Muscle layer of colon (tissue), 2 donors: Measurements from ENCODE around the gene CALCOCO1.
A peak's percentile ranks its signal among the peaks of the same experiment; 100 is the strongest.

Source experiments
- H3K27ac ChIP-seq: one replicate; pipeline ENCODE4 v1.7.0; 2013; ENCODE audit warnings: low read depth, mild to moderate bottlenecking, low read length, moderate library complexity
- H3K27me3 ChIP-seq, 2 donors: one replicate each; pipeline ENCODE4 v1.7.0; 2013; ENCODE audit warnings: low read length in 2 of 2, mild to moderate bottlenecking in 2 of 2; ENCODE audit not compliant: insufficient read depth in 2 of 2, control insufficient read depth in 1 of 2
- H3K36me3 ChIP-seq: one replicate; pipeline ENCODE4 v1.7.0; 2013; ENCODE audit warnings: mild to moderate bottlenecking, low read length; ENCODE audit not compliant: insufficient read depth
- H3K4me1 ChIP-seq: one replicate; pipeline ENCODE4 v1.7.0; 2013; ENCODE audit warnings: mild to moderate bottlenecking, low read length; ENCODE audit not compliant: insufficient read depth
- H3K4me3 ChIP-seq, 2 donors: one replicate each; pipeline ENCODE4 v1.7.0; 2013; ENCODE audit warnings: low read length in 2 of 2, low read depth in 1 of 2, mild to moderate bottlenecking in 1 of 2, moderate library complexity in 1 of 2
- H3K9ac ChIP-seq: one replicate; pipeline ENCODE4 v1.7.0; 2013; ENCODE audit warnings: low read length
- H3K9me3 ChIP-seq: one replicate; pipeline ENCODE4 v1.7.0; 2013; ENCODE audit warnings: mild to moderate bottlenecking, low read length
- donor health status: abdominal sarcoma.
- donor health status: Adenocarcinoma of cecum.

CALCOCO1 gene

DNA sequence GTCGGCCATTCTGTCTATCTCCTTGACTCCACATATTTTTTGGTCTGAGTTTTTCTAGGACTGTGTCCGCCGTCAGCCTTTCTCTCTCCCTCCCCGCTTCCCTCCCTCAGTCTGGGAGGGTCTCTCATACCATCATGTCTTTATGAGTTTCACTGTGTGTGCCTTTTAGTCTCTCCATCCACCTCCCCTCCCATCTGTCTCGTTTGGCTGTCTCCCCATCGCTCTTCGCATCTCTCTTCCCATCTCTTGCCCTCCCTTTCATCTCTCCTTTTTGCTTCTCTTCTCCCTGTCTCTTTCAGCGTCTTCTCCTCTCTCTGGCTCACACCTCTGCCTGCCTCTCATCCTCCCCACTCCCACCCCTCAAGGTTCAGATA, 31.5 kb upstream of the CALCOCO1 start:
- Histone ChIP-seq H3K9me3 (no peaks in the 10 kb centered on the region), H3K4me3 (no peak overlapping the region), H3K9ac (no peak overlapping the region), H3K4me1 (peaks cover 20% of the 10 kb centered on the region), H3K27me3 (peaks cover 0 to 4% of the 10 kb centered on the region in 2 donors), H3K27ac (no peak overlapping the region), H3K36me3 (no peaks in the 10 kb centered on the region)

DNA sequence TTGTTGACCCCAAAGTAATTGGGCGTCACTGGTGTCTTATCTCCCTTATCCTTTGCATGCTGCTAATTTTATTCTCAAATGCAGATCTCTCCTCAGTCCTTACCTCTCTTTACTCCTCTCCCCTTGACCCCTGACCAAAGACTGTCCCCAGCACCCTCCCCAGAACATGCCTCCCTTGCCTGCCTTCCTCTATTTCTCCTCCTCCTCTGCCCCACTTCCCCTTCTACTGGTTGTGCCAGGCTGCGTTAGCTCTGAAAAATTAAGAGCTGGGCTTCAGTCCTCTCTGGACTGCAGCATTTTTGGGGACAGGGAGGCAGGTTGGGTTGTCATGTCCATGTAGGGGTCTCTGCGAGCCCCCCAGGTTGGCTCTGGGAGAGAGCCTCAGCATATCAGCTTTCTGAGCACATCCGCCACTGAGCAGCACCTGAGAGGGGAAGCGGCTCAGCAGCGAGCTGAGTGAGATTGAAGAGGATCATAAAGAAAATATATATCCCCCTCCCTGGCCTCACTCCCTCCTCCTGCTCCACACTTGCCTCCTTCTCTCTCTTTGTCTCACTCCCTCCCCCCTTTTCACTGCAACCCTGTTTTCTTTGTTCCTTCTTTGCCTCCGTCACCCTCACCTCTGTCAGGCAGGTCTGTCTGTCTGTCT, 31.0 kb upstream of the CALCOCO1 start:
- Histone ChIP-seq H3K4me3 (no peak overlapping the region), H3K4me1 (peaks cover 25% of the 10 kb centered on the region), H3K9me3 (no peaks in the 10 kb centered on the region), H3K27me3 (peaks cover 0 to 4% of the 10 kb centered on the region in 2 donors), H3K9ac (no peak overlapping the region), H3K36me3 (no peaks in the 10 kb centered on the region), H3K27ac (no peak overlapping the region)

DNA sequence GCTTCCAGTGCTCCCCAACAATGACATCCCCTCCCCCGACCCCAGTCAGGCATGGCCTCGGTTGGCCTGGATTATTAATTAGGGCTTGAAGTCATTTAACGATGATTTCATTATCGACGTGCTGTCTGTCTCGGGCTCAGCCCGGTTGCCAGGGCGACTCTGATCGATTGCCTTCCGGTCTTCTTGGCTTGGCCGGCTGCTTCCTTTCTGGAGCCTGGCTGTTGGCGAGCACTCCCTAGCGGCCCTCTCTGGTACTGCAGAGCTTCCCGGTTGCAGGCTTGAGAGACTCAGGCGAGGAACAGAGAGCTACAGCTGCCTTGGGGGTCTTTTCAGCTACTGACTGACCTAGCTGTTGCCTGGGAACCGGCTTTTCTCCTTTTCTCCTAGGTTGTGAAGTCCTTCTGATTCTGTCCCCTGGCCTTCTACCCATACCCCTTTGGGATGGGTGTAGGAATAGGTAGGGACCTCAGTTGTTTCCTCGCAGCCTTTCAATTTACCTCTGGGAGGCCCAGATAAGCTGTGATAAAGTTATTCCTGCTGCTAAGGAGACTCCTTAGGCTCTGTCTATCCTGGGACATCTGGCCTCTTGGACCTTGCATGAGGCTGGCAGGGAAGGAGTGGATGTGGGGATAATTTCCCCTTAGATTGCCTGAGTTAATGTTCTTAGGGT, 30.0 kb upstream of the CALCOCO1 start:
- peaks cover 0 to 4% of the 10 kb centered on the region in 2 donors for H3K27me3 ChIP-seq

DNA sequence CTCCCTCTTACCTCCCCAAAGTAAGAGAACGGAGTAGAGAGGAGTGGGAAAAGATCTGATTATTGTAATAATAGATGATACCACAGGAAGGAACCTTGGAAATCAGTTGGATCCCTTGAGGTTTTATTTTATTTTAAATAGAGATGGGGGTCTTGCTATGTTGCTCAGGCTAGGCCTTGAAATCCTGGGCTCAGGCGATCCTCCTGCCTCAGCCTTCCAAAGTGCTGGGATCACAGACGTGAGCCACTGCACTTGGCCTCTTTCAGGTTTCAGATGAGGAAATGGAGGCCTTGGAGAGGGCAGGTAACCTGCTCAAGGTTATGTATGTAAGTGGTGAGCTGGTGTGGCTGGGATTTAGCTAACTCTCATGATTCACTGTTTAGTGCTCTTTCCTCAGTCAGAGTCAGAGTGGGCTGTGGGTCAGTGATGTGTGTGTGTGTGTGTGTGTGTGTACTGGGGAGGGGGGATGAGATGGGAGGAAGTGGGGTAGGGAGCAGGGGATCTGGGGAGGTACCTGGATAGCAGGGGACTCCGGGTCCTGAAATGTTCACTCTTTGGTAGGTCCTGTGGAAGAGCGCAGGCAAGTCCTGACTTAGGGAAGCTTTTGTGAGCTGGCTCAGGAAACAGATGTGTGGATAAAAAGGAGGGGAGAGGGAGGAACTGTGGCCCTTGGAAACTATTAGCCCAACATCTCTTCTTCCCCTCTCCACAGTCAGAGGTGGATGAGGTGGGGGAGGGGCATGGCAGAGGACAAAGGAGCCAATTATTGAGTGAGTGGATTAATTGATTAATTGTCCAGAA, 29.2 kb upstream of the CALCOCO1 start:
- Histone ChIP-seq H3K27ac (no peak overlapping the region), H3K27me3 (peaks cover 0 to 10% of the 10 kb centered on the region in 2 donors), H3K36me3 (no peaks in the 10 kb centered on the region), H3K9ac (no peak overlapping the region), H3K4me3 (no peak overlapping the region), H3K9me3 (no peaks in the 10 kb centered on the region), H3K4me1 (peaks cover 28% of the 10 kb centered on the region)

More for the DNA sequence above, 30.0 kb upstream of the CALCOCO1 start:
- Histone ChIP-seq H3K9ac (no peak overlapping the region), H3K4me1 (peaks cover 28% of the 10 kb centered on the region), H3K36me3 (no peaks in the 10 kb centered on the region), H3K27ac (no peak overlapping the region), H3K4me3 (no peak overlapping the region), H3K9me3 (no peaks in the 10 kb centered on the region)

DNA sequence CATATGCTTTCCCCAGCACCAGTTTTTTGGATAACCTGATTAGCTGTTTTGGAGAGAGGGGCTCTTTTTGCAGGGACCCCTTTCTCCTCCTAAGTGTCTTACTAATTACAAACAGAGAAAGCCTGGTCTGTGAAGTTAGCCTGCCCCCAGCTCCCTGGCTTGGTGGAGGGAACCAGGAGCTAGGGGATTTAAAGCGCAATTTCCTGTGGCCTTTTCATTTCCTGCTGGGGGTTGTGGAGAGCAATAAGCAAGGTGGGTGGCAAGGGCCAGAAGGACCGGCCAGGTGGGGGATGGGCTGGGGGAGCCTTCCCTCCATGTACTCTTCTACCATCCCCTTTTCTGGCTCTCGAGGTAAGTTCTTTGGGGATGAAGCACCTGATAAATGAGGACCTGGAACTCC, 28.6 kb upstream of the CALCOCO1 start:
- H3K27ac ChIP-seq, result no peak overlapping the region

DNA sequence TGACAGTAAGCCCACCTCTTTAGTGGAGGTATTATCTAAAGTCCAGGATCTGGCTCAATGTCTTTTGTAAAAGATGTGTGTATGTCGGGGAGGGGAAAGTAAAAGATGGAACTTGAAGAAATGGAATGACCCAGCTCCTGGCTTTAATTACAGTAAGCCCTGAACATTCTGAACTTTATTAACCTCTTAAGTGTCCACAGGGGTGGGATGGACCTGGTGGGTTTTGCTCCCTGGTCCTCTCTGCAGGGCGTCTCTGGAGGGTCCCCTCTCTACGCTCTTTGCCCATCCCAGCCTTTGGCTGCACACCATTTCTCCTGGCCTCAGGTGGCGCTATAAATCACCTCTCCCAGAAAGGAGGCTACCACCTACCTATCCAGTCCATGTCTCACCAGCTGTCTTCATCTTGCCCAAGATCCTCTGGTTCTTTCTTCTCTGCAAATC, 28.2 kb upstream of the CALCOCO1 start:
- H3K27me3 ChIP-seq, result peaks cover 0 to 12% of the 10 kb centered on the region in 2 donors
- no peak overlapping the region for H3K9ac ChIP-seq
- H3K36me3 ChIP-seq, result no peaks in the 10 kb centered on the region
- no peak overlapping the region for H3K27ac ChIP-seq
- no peaks in the 10 kb centered on the region for H3K9me3 ChIP-seq
- H3K4me3 ChIP-seq, result no peak overlapping the region
- peaks cover 28% of the 10 kb centered on the region for H3K4me1 ChIP-seq

More for the DNA sequence above, 28.6 kb upstream of the CALCOCO1 start:
- Histone ChIP-seq H3K9ac (no peak overlapping the region), H3K4me3 (no peak overlapping the region), H3K4me1 (peaks cover 28% of the 10 kb centered on the region), H3K36me3 (no peaks in the 10 kb centered on the region), H3K27me3 (peaks cover 0 to 12% of the 10 kb centered on the region in 2 donors), H3K9me3 (no peaks in the 10 kb centered on the region)

DNA sequence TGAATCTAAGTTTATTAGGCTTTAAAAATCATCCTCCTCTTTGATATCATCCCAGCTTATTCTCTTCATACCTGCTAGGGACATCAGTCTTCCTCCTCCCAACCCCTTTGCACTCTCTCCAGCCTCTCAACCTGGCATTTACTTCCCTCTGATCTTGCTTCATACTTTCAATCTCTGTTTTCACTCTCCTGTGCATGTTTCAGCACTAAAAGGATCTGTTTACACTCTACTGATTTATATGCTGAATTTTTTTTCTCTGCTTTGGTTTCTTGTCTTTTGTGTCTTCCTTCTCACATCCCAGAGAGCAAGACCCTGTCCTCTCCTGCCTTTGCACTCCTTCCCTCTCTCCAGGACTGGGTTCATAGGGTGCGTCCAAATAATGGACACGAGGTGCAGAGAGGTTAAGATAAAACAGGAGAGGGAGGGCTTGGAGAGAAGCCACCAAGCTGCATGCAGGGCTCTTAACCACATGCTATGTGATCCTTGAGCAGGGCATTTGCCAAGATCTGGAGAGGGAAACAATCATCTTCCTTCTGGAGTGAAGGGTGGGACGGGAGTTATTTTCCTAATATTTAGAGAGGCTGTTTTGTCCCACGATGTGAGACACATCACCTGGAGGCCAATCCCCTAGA, 27.5 kb upstream of the CALCOCO1 start:
- no peak overlapping the region for H3K9ac ChIP-seq
- peaks cover 0 to 17% of the 10 kb centered on the region in 2 donors for H3K27me3 ChIP-seq
- H3K27ac ChIP-seq, result peak overlapping the region; percentile 43
- peaks cover 28% of the 10 kb centered on the region for H3K4me1 ChIP-seq
- no peaks in the 10 kb centered on the region for H3K9me3 ChIP-seq
- H3K4me3 ChIP-seq, result no peak overlapping the region
- H3K36me3 ChIP-seq, result no peaks in the 10 kb centered on the region

DNA sequence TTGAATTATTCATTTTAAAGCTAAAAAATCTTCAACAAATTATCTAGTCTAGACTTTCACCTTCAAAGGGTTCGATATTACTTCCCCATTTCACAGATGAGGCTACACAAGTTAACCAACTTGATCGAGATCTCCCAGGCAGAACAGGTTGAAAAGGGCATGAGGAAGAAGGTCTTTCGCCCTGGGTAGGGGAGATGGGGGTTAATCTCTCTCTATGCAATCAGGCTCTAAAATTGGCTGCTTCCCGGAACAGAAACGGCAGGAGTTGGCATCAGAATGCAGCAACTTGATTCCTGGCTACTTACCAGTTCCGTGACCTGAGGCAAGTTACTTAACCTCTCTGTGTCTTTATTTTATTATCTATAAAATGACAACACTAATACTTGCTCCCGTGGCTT, 26.9 kb upstream of the CALCOCO1 start:
- Histone ChIP-seq H3K36me3 (no peaks in the 10 kb centered on the region), H3K27me3 (peaks cover 0 to 22% of the 10 kb centered on the region in 2 donors), H3K27ac (no peak overlapping the region), H3K9me3 (no peaks in the 10 kb centered on the region), H3K9ac (no peak overlapping the region), H3K4me1 (peaks cover 28% of the 10 kb centered on the region), H3K4me3 (no peak overlapping the region)

DNA sequence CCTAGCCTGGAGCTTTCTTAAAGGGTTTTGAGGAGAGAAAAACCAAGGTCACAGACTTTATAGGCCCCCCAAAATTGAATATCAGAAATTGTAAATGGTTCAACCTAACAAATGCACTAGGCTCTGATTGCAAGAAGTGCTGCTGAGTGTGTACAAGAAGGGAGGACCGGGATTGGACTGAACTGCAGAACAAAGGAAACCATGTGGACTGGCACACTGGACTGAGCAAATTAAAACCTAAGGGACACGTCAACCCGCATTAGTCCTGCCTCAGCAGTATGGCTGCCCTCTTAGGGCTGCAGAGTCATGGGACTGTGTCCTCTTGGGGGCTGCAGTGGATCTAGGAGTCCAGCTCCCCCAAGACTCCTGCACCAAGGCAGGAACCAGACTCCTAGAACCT, 25.4 kb upstream of the CALCOCO1 start:
- H3K4me1 ChIP-seq, result peaks cover 28% of the 10 kb centered on the region
- no peaks in the 10 kb centered on the region for H3K9me3 ChIP-seq
- no peak overlapping the region for H3K9ac ChIP-seq
- no peaks in the 10 kb centered on the region for H3K36me3 ChIP-seq
- H3K4me3 ChIP-seq, result no peak overlapping the region
- H3K27ac ChIP-seq, result no peak overlapping the region
- H3K27me3 ChIP-seq, result peaks cover 6 to 33% of the 10 kb centered on the region in 2 donors

DNA sequence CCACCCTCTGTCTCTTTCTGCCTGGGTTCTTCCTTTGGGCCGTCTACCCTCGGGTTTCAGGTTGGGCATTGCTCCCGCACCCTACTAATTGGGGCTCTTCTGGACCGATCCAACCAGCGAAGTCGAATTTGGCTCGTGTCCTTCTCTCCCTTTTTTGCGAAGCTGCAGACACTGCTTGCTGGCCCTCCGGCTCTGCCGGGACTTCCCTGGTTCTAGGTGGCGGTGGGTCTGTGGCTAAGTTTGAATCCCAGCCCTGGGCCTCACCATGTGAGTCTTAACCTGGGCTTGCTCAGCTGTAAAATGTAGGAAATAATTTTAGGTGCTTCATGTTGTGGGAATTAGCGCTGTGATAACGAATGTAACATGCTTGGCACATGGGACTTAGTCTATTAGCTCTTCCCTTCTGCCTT, 24.9 kb upstream of the CALCOCO1 start:
- Histone ChIP-seq H3K27me3 (peaks cover 9 to 37% of the 10 kb centered on the region in 2 donors), H3K27ac (peak overlapping the region; percentile 68), H3K9ac (no peak overlapping the region), H3K4me1 (peaks cover 28% of the 10 kb centered on the region), H3K9me3 (no peaks in the 10 kb centered on the region), H3K4me3 (peak overlapping the region; percentile 56 to 70), H3K36me3 (no peaks in the 10 kb centered on the region)
